Tongue (tissue), 3 donors: ENCODE data around the gene HPS3. TPM values are rescaled to one million over a fixed set of nuclear protein-coding genes. Genes with fewer than 3 reads are reported as not detected.
"Not testable (repeated sequence)": the region's sequence is repeated elsewhere in the genome, so short reads cannot be mapped to it uniquely, and the experiment has no call there.

ENCODE experiments used
- DNase-seq: peaks from one replicate; pipeline ENCODE4 v3.0.0-alpha.2; 2015
- small RNA-seq: library from RNA; depleted of rRNA; stranded (forward); fragments of <200 nt; gene quantifications from one replicate; pipeline ENCODE3, GENCODE V24; 2014; ENCODE audit warnings: low replicate concordance
- total RNA-seq: library from RNA; depleted of rRNA; stranded (reverse); fragments of >200 nt; gene quantifications from one replicate; pipeline ENCODE4 v1.2.3, GENCODE V29; 2014

Gene HPS3
- total RNA-seq, 1 donor from 2014 or later: 20.2 TPM

DNA sequence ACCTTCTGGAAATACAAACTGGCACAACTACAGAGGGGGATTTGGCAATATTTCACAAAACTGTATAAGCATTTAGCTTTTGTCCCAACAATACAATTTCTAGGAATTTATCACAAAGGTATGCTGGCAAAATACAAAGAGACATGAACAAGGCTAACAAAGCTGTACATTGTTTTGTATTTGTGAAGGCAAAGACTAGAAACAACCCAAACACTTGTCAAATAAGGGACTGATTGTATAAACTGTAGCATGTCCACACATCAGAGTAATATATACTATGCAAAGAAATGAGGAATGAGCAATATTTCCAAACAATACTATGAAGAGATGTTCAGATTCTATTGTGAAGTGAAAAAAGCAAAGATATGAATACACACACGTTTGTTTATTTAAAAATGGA lies 65.8 kb downstream of the HPS3 start:
- DNase-seq: no peak

- DNase-seq: not testable (repeated sequence)
Observed at GRCh38 chr3:149196805-149197592, 67.6 kb downstream of the HPS3 start.

GRCh38 chr3:149197669-149198068 lies 68.2 kb downstream of the HPS3 start:
- no peak for DNase-seq

- DNase-seq: no peak
Observed at GRCh38 chr3:149198611-149199010, 69.2 kb downstream of the HPS3 start.

DNA sequence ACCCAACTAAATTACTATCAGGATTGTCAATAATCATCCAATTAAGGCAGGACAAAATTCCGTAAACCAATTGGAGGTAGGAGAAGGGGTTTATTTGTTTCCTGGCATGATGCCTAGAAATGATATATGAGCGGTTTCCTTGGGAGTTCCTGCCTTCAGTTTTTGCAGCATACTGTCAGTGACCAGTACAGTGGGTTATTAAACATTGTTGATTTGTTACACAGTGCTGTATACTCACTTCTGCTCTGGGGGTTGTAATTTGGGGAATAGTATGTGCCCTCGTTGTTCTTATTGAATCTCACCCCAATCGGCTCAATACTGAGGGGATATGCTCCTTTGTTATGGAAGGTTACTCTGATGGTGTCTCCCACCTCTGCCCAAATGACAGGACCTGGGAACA lies 70.0 kb downstream of the HPS3 start:
- DNase-seq: peak; percentile 40

GRCh38 chr3:149203758-149204157 lies 74.3 kb downstream of the HPS3 start:
- DNase-seq: no peak

DNA sequence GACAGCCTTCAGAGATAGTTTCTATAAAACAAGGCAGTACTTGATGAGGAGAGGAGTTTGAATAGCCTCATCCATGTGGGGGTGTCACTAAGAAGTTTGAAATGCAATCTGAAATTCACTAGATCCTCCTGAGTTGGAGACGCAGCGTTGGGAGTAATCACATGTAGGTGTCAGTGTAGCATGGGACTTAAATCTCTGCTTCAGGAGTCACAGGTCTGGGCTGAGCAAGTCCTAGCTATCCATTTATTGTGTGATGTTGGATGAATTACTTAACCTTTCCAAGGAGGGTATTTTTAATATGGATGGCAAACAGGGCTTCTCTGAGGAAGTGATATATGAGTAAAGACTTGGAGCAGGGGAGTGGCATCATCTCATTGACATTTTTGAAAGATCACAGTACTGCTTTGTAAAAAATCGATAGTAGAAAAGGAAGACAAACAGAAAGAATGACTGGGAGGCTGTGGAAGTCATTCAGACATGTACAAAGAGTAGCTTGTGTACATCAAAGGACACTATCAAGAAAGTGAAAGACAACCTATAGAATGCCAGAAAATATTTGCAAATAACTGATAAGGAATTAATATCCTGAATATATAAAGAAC lies 75.1 kb downstream of the HPS3 start:
- no peak for DNase-seq

- no peak for DNase-seq
Observed at GRCh38 chr3:149207475-149207874, 78.0 kb downstream of the HPS3 start.

- DNase-seq: no peak
Observed at GRCh38 chr3:149209431-149209830, 80.0 kb downstream of the HPS3 start.

GRCh38 chr3:149212386-149212785 lies 82.9 kb downstream of the HPS3 start:
- DNase-seq: no peak

GRCh38 chr3:149214702-149215101 lies 85.3 kb downstream of the HPS3 start:
- no peak for DNase-seq

DNA sequence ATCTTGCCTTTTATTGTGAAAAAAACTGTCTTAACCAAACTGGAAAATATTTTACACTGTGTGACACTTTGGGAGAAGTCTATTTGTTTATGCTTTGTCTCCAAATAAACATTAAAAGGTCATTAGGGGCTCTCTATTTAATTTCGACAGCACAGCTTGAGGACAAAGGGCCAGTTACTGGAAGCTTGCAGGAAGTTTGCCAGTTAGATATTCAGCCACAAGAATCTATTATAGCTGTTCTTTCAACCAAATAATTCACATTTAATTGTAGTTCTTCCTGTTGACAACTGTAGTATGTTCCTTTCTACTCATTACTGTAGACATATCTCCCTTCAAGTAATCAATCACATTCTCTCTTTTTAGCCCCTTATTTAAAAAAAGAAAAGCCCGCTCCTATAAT lies 86.1 kb downstream of the HPS3 start:
- no peak for DNase-seq

- DNase-seq: no peak
Observed at GRCh38 chr3:149216193-149216869, 86.9 kb downstream of the HPS3 start.

- no peak for DNase-seq
Observed at GRCh38 chr3:149217347-149217746, 87.9 kb downstream of the HPS3 start.

DNA sequence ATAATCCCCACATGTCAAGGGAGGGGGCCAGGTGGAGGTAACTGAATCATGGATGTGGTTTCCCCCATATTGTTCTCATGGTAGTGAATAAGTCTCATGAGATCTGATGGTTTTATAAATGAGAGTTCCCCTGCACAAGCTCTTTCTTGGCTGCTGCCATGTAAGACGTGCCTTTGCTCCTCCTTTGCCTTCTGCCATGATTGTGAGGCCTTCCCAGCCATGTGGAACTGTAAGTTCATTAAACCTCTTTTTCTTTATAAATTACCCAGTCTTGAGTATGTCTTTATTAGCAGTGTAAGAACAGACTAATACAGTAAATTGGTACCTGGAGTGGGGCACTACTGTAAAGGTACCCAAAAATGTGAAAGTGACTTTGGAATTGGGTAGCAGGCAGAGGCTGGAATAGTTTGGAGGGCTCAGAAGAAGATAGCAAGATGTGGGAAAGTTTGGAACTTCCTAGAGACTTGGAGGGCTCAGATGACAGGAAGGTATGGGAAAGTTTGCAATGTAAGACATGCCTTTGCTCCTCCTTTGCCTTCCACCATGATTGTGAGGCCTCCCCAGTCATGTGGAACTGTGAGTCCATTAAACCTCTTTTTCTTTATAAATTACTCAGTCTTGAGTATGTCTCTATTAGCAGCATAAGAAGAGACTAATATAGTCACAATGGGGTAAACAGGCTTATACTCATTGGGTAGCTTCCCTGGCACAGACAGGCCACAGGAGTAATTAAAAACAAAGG lies 90.1 kb downstream of the HPS3 start:
- DNase-seq: not testable (repeated sequence)

DNA sequence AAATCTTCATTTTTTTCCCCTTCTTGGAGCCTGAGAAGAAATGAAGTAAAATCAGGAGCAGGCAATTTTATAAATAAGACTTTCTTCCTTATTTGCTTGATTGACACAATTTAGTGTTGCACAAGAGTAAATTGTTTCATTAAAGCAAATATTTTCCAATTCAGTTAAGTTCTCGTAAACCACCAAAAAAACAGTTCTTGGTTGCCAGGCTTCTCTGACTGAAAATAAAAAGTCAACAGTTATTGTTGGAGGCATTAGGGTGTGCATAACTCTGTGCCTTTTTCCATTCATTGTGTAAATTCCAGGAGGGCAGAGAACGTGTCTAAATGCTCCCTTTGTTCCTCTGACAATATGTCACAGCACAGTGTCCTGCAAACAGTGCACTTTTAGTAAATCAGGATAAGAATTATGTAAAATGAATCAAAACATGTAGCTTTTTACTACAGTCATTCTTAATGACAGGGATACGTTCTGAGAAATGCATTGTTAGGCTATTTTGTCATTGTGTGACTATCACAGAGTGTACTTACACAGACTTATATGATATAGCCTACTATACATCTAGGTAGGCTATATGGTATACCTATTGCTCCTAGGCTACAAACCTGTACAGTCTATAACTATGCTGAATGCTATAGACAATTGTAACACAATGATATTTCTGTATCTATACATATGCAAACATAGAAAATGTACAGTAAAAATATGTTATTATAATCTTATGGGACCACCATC lies 92.5 kb downstream of the HPS3 start, which contains the start of gene CP:
TSS of gene CP (minus strand) at position 47 of the 735 bp plus-strand sequence. CDS start at position 10, 37 bp downstream.
- peak; percentile 14 for DNase-seq

Small RNA genes lying within 50 kb of the gene (small RNA-seq; reads per million reads assigned to genes)
- not detected for gene RF00019

Other genes with a start within 250 kb of the HPS3 start
- 51.8 TPM for gene GYG1, start 138.1 kb upstream of the HPS3 start, total RNA-seq
- 35.0 TPM for gene HLTF, start 43.1 kb upstream of the HPS3 start, total RNA-seq
- gene CP, start 92.2 kb downstream of the HPS3 start, total RNA-seq: 5.2 TPM
- 11.2 TPM for gene TM4SF18, start 204.0 kb downstream of the HPS3 start, total RNA-seq
- gene TM4SF1, start 248.0 kb downstream of the HPS3 start, total RNA-seq: 90.2 TPM